ENCODE results near the gene KRT38. TPM values are rescaled to one million over a fixed set of nuclear protein-coding genes. Genes with fewer than 3 reads are reported as not detected.
"Not testable (repeated sequence)": the region's sequence is repeated elsewhere in the genome, so short reads cannot be mapped to it uniquely, and the experiment has no call there.

Gene KRT38
- polyA plus RNA-seq, 2 donors = 0.02 TPM; not detected in 1

- no peaks in the 10 kb centered on the region for H3K27me3 ChIP-seq (ENCODE audit: control insufficient read depth in 1 of 2, insufficient read depth in 2 of 2, low read length in 2 of 2)
- 93 to 97% methylated on average over 10 of the region's 10 CpGs for WGBS, 2 donors
- peaks cover 5% of the 10 kb centered on the region in 2 donors for H3K4me1 ChIP-seq (ENCODE audit: control insufficient read depth in 2 of 2, insufficient read depth in 2 of 2, low read length in 1 of 2)
- no peaks in the 10 kb centered on the region for H3K9me3 ChIP-seq (ENCODE audit: control insufficient read depth in 2 of 2, insufficient read depth in 1 of 2, low read depth in 1 of 2, low read length in 1 of 2)
- no peak overlapping the region for H3K27ac ChIP-seq (ENCODE audit: low read depth in 2 of 2, low read length in 1 of 2)
- no peak overlapping the region for H3K4me3 ChIP-seq (ENCODE audit: low read depth in 1 of 2, low read length in 2 of 2)
- H3K36me3 ChIP-seq (ENCODE audit: control insufficient read depth in 2 of 2, insufficient read depth in 2 of 2, low read length in 1 of 2) = no peaks in the 10 kb centered on the region
Observed at GRCh38 chr17:41407226-41407625, 33.6 kb downstream of the KRT38 start.

GRCh38 chr17:41406205-41406604, 34.6 kb downstream of the KRT38 start:
- Histone ChIP-seq H3K36me3 (ENCODE audit: control insufficient read depth in 2 of 2, insufficient read depth in 2 of 2, low read length in 1 of 2) (no peaks in the 10 kb centered on the region), H3K4me3 (ENCODE audit: low read depth in 1 of 2, low read length in 2 of 2) (no peak overlapping the region), H3K27ac (ENCODE audit: low read depth in 2 of 2, low read length in 1 of 2) (no peak overlapping the region), H3K9me3 (ENCODE audit: control insufficient read depth in 2 of 2, insufficient read depth in 1 of 2, low read depth in 1 of 2, low read length in 1 of 2) (no peaks in the 10 kb centered on the region), H3K27me3 (ENCODE audit: control insufficient read depth in 1 of 2, insufficient read depth in 2 of 2, low read length in 2 of 2) (no peaks in the 10 kb centered on the region), H3K4me1 (ENCODE audit: control insufficient read depth in 2 of 2, insufficient read depth in 2 of 2, low read length in 1 of 2) (peaks cover 5% of the 10 kb centered on the region in 2 donors)
- WGBS, 2 donors = 39 to 49% methylated on average over 5 of the region's 5 CpGs

GRCh38 chr17:41404024-41404671, 36.6 kb downstream of the KRT38 start:
- no peaks in the 10 kb centered on the region for H3K36me3 ChIP-seq (ENCODE audit: control insufficient read depth in 2 of 2, insufficient read depth in 2 of 2, low read length in 1 of 2)
- H3K4me3 ChIP-seq (ENCODE audit: low read depth in 1 of 2, low read length in 2 of 2) = no peak overlapping the region
- peaks cover 5% of the 10 kb centered on the region in 2 donors for H3K4me1 ChIP-seq (ENCODE audit: control insufficient read depth in 2 of 2, insufficient read depth in 2 of 2, low read length in 1 of 2)
- no peaks in the 10 kb centered on the region for H3K9me3 ChIP-seq (ENCODE audit: control insufficient read depth in 2 of 2, insufficient read depth in 1 of 2, low read depth in 1 of 2, low read length in 1 of 2)
- H3K27me3 ChIP-seq (ENCODE audit: control insufficient read depth in 1 of 2, insufficient read depth in 2 of 2, low read length in 2 of 2) = no peaks in the 10 kb centered on the region
- H3K27ac ChIP-seq (ENCODE audit: low read depth in 2 of 2, low read length in 1 of 2) = peak overlapping the region; percentile 78 to 88
- WGBS, 2 donors = 28 to 46% methylated on average over 7 of the region's 7 CpGs

DNA sequence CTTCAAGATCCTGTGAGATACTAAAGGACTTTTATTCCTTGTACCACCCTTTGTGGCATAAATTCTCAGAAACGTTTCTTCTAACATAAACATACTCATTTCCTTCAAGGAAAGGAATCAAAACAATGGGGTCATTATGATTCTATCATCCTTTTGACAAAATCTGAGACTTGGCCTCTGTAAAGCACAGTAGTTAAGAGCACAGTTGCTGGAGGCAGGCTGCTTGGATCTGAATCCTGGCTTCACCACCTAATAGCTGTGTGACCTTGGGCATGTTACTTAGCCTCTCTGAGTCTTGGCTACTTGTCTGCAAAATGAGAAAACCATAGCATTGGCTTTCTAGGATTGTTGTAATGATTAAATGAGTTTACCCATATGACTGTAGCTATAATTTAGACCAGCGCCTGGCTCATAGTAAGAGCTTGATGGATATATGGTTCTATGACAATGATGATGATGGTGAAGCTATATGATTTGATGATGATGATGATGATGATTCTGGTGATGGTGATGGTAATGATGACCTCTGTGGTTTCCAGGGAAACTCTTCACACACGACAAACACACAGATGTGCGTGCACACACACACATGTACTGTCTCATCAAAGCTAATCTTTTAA, 37.3 kb downstream of the KRT38 start:
- no peak overlapping the region for H3K4me3 ChIP-seq (ENCODE audit: low read depth in 1 of 2, low read length in 2 of 2)
- H3K27me3 ChIP-seq (ENCODE audit: control insufficient read depth in 1 of 2, insufficient read depth in 2 of 2, low read length in 2 of 2) = no peaks in the 10 kb centered on the region
- peak overlapping the region in 1 of 2 donors; percentile 57 for H3K27ac ChIP-seq (ENCODE audit: low read depth in 2 of 2, low read length in 1 of 2)
- no peaks in the 10 kb centered on the region for H3K36me3 ChIP-seq (ENCODE audit: control insufficient read depth in 2 of 2, insufficient read depth in 2 of 2, low read length in 1 of 2)
- H3K9me3 ChIP-seq (ENCODE audit: control insufficient read depth in 2 of 2, insufficient read depth in 1 of 2, low read depth in 1 of 2, low read length in 1 of 2) = no peaks in the 10 kb centered on the region
- 40 to 59% methylated on average over 4 of the region's 4 CpGs for WGBS, 2 donors
- peaks cover 5% of the 10 kb centered on the region in 2 donors for H3K4me1 ChIP-seq (ENCODE audit: control insufficient read depth in 2 of 2, insufficient read depth in 2 of 2, low read length in 1 of 2)

DNA sequence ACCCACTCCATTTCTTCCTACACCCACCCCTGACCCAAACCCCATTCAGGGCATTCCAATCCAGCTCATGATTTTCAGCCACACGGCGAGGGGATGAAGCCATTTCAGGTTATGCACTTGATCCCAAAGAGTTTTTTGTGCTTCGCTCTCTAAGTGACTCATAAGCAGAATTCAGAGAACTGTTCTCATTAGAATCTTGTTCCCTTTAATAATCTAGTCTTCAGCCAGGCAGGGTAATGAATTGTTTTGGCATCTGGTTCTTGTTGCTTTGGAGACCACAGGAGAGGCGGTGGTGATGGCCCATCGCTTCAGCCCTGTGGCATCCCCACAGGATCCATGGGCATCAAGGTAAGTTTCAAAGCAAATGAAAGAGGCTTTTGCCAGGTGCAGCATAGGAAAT, 38.6 kb downstream of the KRT38 start:
- WGBS, 2 donors = 45 to 59% methylated on average over 5 of the region's 5 CpGs
- Histone ChIP-seq H3K4me1 (ENCODE audit: control insufficient read depth in 2 of 2, insufficient read depth in 2 of 2, low read length in 1 of 2) (peaks cover 5% of the 10 kb centered on the region in 2 donors), H3K4me3 (ENCODE audit: low read depth in 1 of 2, low read length in 2 of 2) (no peak overlapping the region), H3K36me3 (ENCODE audit: control insufficient read depth in 2 of 2, insufficient read depth in 2 of 2, low read length in 1 of 2) (no peaks in the 10 kb centered on the region), H3K9me3 (ENCODE audit: control insufficient read depth in 2 of 2, insufficient read depth in 1 of 2, low read depth in 1 of 2, low read length in 1 of 2) (no peaks in the 10 kb centered on the region), H3K27ac (ENCODE audit: low read depth in 2 of 2, low read length in 1 of 2) (peak overlapping the region; percentile 18 to 72), H3K27me3 (ENCODE audit: control insufficient read depth in 1 of 2, insufficient read depth in 2 of 2, low read length in 2 of 2) (no peaks in the 10 kb centered on the region)

DNA sequence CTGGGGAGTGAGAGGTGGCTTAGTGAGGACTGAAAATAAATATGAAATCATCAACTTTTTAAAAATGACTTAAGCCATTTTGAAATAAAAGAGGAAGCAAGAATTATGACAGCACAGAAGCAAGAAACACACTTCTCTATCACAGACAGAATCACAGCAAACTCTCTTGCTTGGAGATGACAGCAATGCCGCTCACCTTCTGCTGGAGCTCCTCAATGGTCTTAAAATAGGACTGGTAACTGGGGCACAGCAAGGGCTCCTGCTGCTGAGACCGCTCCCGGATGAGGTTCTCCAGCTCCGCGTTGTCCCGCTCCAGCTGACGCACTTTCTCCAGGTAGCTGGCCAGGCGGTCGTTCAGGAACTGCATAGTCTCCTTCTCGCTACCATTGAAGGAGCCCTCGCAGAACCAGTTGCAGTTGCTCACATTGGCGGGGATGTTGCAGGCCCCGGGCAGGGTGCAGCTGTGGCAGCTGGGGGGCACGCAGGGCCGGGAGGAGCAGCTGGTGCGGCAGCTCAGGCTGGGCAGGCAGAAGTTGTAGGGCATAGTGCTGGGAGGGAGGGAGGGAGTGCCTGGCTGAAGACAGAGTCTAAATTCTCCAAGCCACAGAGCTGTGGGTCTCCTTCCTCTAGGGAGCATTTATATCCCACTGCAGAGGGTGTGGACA, 43.7 kb downstream of the KRT38 start, which contains the start of gene KRT31:
TSS of gene KRT31 (minus strand) at position 613 of the 665 bp plus-strand sequence. CDS start at position 544, 69 bp downstream.
- H3K4me3 ChIP-seq (ENCODE audit: low read depth in 1 of 2, low read length in 2 of 2) = no peak within 1 kb of the TSS
- H3K9me3 ChIP-seq (ENCODE audit: control insufficient read depth in 2 of 2, insufficient read depth in 1 of 2, low read depth in 1 of 2, low read length in 1 of 2) = no peaks in the 10 kb centered on the region
- no peak within 1 kb of the TSS for H3K27ac ChIP-seq (ENCODE audit: low read depth in 2 of 2, low read length in 1 of 2)
- no peaks in the 10 kb centered on the region for H3K36me3 ChIP-seq (ENCODE audit: control insufficient read depth in 2 of 2, insufficient read depth in 2 of 2, low read length in 1 of 2)
- WGBS, 2 donors = 85 to 88% methylated on average over 16 of the region's 16 CpGs
- peaks cover 2 to 16% of the 10 kb centered on the region in 2 donors for H3K4me1 ChIP-seq (ENCODE audit: control insufficient read depth in 2 of 2, insufficient read depth in 2 of 2, low read length in 1 of 2)
- H3K27me3 ChIP-seq (ENCODE audit: control insufficient read depth in 1 of 2, insufficient read depth in 2 of 2, low read length in 2 of 2) = no peaks in the 10 kb centered on the region

DNA sequence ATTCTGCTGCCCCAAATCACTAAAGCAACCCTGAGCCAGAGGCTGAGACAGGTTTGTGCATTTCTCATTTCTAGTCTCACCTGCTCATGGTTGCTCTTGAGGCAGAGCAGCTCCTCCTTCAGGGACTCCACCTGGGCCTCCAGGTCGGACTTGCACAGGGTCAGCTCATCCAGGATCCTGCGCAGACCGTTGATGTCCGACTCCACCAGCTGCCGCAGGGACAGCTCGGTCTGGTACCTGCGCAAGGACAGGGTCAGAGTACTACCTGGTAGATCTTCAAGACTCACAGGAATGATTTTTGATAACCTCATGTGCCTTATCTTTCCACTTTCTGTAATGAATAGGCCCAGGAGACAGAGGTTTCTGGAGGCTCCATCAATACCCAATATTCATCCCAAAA, 44.4 kb downstream of the KRT38 start:
- Histone ChIP-seq H3K36me3 (ENCODE audit: control insufficient read depth in 2 of 2, insufficient read depth in 2 of 2, low read length in 1 of 2) (no peaks in the 10 kb centered on the region), H3K27me3 (ENCODE audit: control insufficient read depth in 1 of 2, insufficient read depth in 2 of 2, low read length in 2 of 2) (no peaks in the 10 kb centered on the region), H3K9me3 (ENCODE audit: control insufficient read depth in 2 of 2, insufficient read depth in 1 of 2, low read depth in 1 of 2, low read length in 1 of 2) (no peaks in the 10 kb centered on the region), H3K27ac (ENCODE audit: low read depth in 2 of 2, low read length in 1 of 2) (no peak overlapping the region), H3K4me3 (ENCODE audit: low read depth in 1 of 2, low read length in 2 of 2) (no peak overlapping the region), H3K4me1 (ENCODE audit: control insufficient read depth in 2 of 2, insufficient read depth in 2 of 2, low read length in 1 of 2) (peaks cover 2 to 16% of the 10 kb centered on the region in 2 donors)
- WGBS, 2 donors = 88 to 93% methylated on average over 7 of the region's 7 CpGs

- H3K4me3 ChIP-seq (ENCODE audit: low read depth in 1 of 2, low read length in 2 of 2) = no peak overlapping the region
- no peaks in the 10 kb centered on the region for H3K27me3 ChIP-seq (ENCODE audit: control insufficient read depth in 1 of 2, insufficient read depth in 2 of 2, low read length in 2 of 2)
- H3K27ac ChIP-seq (ENCODE audit: low read depth in 2 of 2, low read length in 1 of 2) = peak overlapping the region; percentile 44 to 66
- H3K36me3 ChIP-seq (ENCODE audit: control insufficient read depth in 2 of 2, insufficient read depth in 2 of 2, low read length in 1 of 2) = no peaks in the 10 kb centered on the region
- 88 to 95% methylated on average over 1 of the region's 1 CpG for WGBS, 2 donors
- no peaks in the 10 kb centered on the region for H3K9me3 ChIP-seq (ENCODE audit: control insufficient read depth in 2 of 2, insufficient read depth in 1 of 2, low read depth in 1 of 2, low read length in 1 of 2)
- H3K4me1 ChIP-seq (ENCODE audit: control insufficient read depth in 2 of 2, insufficient read depth in 2 of 2, low read length in 1 of 2) = peaks cover 2 to 16% of the 10 kb centered on the region in 2 donors
Observed at GRCh38 chr17:41395611-41396010, 45.2 kb downstream of the KRT38 start.

DNA sequence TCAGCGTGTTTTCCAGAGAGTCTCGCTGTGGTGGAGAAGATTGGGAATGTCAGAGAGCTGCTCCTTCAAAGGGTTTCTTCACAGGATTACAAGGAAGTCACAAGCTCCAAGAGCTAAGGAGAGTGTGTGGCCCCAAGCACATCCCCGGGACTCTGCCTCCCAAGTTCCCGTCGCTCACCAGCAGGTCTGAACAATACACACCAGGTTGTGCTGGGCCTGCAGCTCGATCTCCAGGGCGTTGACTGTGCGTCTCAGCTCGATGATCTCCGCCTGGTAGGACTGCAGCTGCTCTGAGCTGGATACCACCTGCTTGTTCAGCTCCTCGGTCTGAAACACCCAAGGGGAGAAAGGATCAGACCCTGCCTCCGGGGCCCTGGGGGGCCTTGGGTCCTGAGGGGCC, 45.7 kb downstream of the KRT38 start:
- not testable (repeated sequence) for H3K4me3 ChIP-seq (ENCODE audit: low read depth in 1 of 2, low read length in 2 of 2); H3K36me3 ChIP-seq (ENCODE audit: control insufficient read depth in 2 of 2, insufficient read depth in 2 of 2, low read length in 1 of 2); H3K27me3 ChIP-seq (ENCODE audit: control insufficient read depth in 1 of 2, insufficient read depth in 2 of 2, low read length in 2 of 2); H3K9me3 ChIP-seq (ENCODE audit: control insufficient read depth in 2 of 2, insufficient read depth in 1 of 2, low read depth in 1 of 2, low read length in 1 of 2)
- H3K4me1 ChIP-seq (ENCODE audit: control insufficient read depth in 2 of 2, insufficient read depth in 2 of 2, low read length in 1 of 2) = peaks cover 2 to 16% of the 10 kb centered on the region in 2 donors
- H3K27ac ChIP-seq (ENCODE audit: low read depth in 2 of 2, low read length in 1 of 2) = peak overlapping the region; percentile 44 to 66
- 51 to 74% methylated on average over 12 of the region's 12 CpGs for WGBS, 2 donors
